H1 (cell line): ENCODE data around the gene ZXDC. TPM values are rescaled to one million over a fixed set of nuclear protein-coding genes. Genes with fewer than 3 reads are reported as not detected.

Source experiments
- CTCF ChIA-PET: fragments of 300-600 bp; sonication (Branson Sonifier 250); formaldehyde crosslinking; loops from one replicate; lab custom pipeline; 2021; ENCODE audit not compliant: partially characterized antibody; lab: Charles Lee
- POLR2A ChIA-PET: fragments of 300-600 bp; sonication (Branson Sonifier 250); formaldehyde crosslinking; loops from one replicate; lab custom pipeline; 2021; ENCODE audit warnings: inconsistent platforms; ENCODE audit not compliant: partially characterized antibody; lab: Charles Lee
- DNase-seq, 2 experiments: peaks; one replicate each; pipeline versions ENCODE4 v3.0.0 to v3.0.0-alpha.2; 2010 to 2022; ENCODE audit warnings: low spot score in 2 of 2, low read depth in 1 of 2, mixed read lengths in 1 of 2
- FAIRE-seq: peaks from 2 replicates; lab custom pipeline; 2011; peaks lifted over from hg19 to GRCh38; lab: Jason Lieb, UNC
- H2AFZ ChIP-seq: 2 replicates; pipeline ENCODE4 v1.8.1; 2012; ENCODE audit warnings: low read length, inconsistent platforms
- H2AK5ac ChIP-seq: 2 replicates; pipeline ENCODE4 v1.6.1; 2013; ENCODE audit warnings: low read depth, low read length
- H2BK120ac ChIP-seq: replicated peaks from 2 replicates; pipeline ENCODE3; 2013; ENCODE audit warnings: low read depth, low read length, inconsistent platforms
- H2BK12ac ChIP-seq: 2 replicates; pipeline ENCODE4 v1.6.1; 2013; ENCODE audit warnings: low read depth, low read length
- H2BK15ac ChIP-seq: 2 replicates; pipeline ENCODE4 v1.6.1; 2013; ENCODE audit warnings: low read length
- H2BK20ac ChIP-seq: 2 replicates; pipeline ENCODE4 v1.6.1; 2013; ENCODE audit warnings: low read length
- H2BK5ac ChIP-seq: 2 replicates; pipeline ENCODE4 v1.6.1; 2013; ENCODE audit warnings: low read depth, low read length
- H3K14ac ChIP-seq: 2 replicates; pipeline ENCODE4 v1.6.1; 2013; ENCODE audit warnings: inconsistent platforms; ENCODE audit not compliant: insufficient read length
- H3K18ac ChIP-seq: 2 replicates; pipeline ENCODE4 v1.6.1; 2013; ENCODE audit warnings: low read length; ENCODE audit errors: extremely low read depth
- H3K23ac ChIP-seq: 2 replicates; pipeline ENCODE4 v1.6.1; 2013; ENCODE audit warnings: inconsistent platforms; ENCODE audit not compliant: insufficient read length
- H3K23me2 ChIP-seq: 2 replicates; pipeline ENCODE4 v1.6.1; 2013; ENCODE audit warnings: low read depth, low read length
- H3K27ac ChIP-seq: 2 replicates; pipeline ENCODE4 v1.6.1; 2011; ENCODE audit warnings: low read depth, low read length, inconsistent platforms
- H3K27me3 ChIP-seq, 4 experiments: replicated peaks in 1 of 4; 1 replicate in 1 of 4; 2 replicates in 3 of 4; pipeline versions ENCODE4 v1.6.1 to v1.8.1; 2011 to 2013; ENCODE audit warnings: low read length in 3 of 4, mild to moderate bottlenecking in 3 of 4, inconsistent platforms in 2 of 4, mixed read lengths in 2 of 4, moderate library complexity in 1 of 4; ENCODE audit not compliant: control insufficient read depth in 3 of 4, insufficient read depth in 3 of 4; ENCODE audit errors: extremely low read depth in 1 of 4
- H3K36me3 ChIP-seq, 4 experiments: 2 replicates each; pipeline versions ENCODE4 v1.6.1 to v1.8.1; 2011 to 2013; ENCODE audit warnings: mild to moderate bottlenecking in 4 of 4, low read length in 3 of 4, moderate library complexity in 2 of 4, control low read depth in 1 of 4, inconsistent platforms in 1 of 4; ENCODE audit not compliant: insufficient read depth in 4 of 4, control insufficient read depth in 2 of 4
- H3K4ac ChIP-seq: replicated peaks from 2 replicates; pipeline ENCODE3; 2013; ENCODE audit warnings: low read length, low read depth, mixed read lengths, inconsistent platforms; ENCODE audit not compliant: insufficient read length
- H3K4me1 ChIP-seq, 4 experiments: replicated peaks in 1 of 4; 1 replicate in 1 of 4; 2 replicates in 3 of 4; pipeline versions ENCODE4 v1.6.1 to v1.8.1; 2011 to 2013; ENCODE audit warnings: low read length in 3 of 4, inconsistent platforms in 2 of 4, mixed read lengths in 1 of 4; ENCODE audit not compliant: insufficient read depth in 4 of 4, control insufficient read depth in 3 of 4
- H3K4me2 ChIP-seq, 2 experiments: 2 replicates each; pipeline versions ENCODE4 v1.6.1 to v1.8.1; 2011 to 2013; ENCODE audit warnings: low read depth in 2 of 2, low read length in 2 of 2, control low read depth in 1 of 2, inconsistent platforms in 1 of 2, mild to moderate bottlenecking in 1 of 2; ENCODE audit not compliant: insufficient read depth in 1 of 2
- H3K4me3 ChIP-seq, 4 experiments: fragments of 200-600, 300-600 bp in 1 of 4; sonication (generic), shearing (Covaris generic), sonication (Bioruptor Twin) in 1 of 4; 2 replicates each; pipeline versions ENCODE4 v1.5.1 to v1.8.1; 2011 to 2016; ENCODE audit warnings: low read length in 4 of 4, low read depth in 3 of 4, control low read depth in 2 of 4, inconsistent platforms in 2 of 4, mild to moderate bottlenecking in 2 of 4, mixed read lengths in 1 of 4, moderate library complexity in 1 of 4; ENCODE audit not compliant: insufficient read depth in 2 of 4; ENCODE audit errors: extremely low read depth in 1 of 4
- H3K56ac ChIP-seq: replicated peaks from 2 replicates; pipeline ENCODE3; 2013; ENCODE audit warnings: low read depth, mild to moderate bottlenecking, mixed read lengths, low read length, inconsistent platforms; ENCODE audit not compliant: insufficient read length
- H3K79me1 ChIP-seq: 2 replicates; pipeline ENCODE4 v1.6.1; 2013; ENCODE audit warnings: low read depth, low read length, control low read depth
- H3K79me2 ChIP-seq, 2 experiments: 2 replicates each; pipeline versions ENCODE4 v1.6.1 to v1.8.1; 2012 to 2013; ENCODE audit warnings: low read length in 2 of 2, mild to moderate bottlenecking in 2 of 2, inconsistent platforms in 1 of 2; ENCODE audit not compliant: insufficient read depth in 2 of 2, control insufficient read depth in 1 of 2
- H3K9ac ChIP-seq, 4 experiments: replicated peaks in 1 of 4; 1 replicate in 1 of 4; 2 replicates in 3 of 4; pipeline versions ENCODE4 v1.6.1 to v1.8.1; 2011 to 2013; ENCODE audit warnings: low read depth in 3 of 4, low read length in 3 of 4, control low read depth in 2 of 4, mild to moderate bottlenecking in 2 of 4, moderate library complexity in 2 of 4, inconsistent platforms in 1 of 4; ENCODE audit errors: extremely low read depth in 1 of 4
- H3K9me3 ChIP-seq, 2 experiments: 2 replicates each; pipeline versions ENCODE4 v1.6.1 to v1.8.1; 2012 to 2013; ENCODE audit warnings: mild to moderate bottlenecking in 2 of 2, moderate library complexity in 2 of 2, control low read depth in 1 of 2, inconsistent platforms in 1 of 2, low read depth in 1 of 2, low read length in 1 of 2, mixed read lengths in 1 of 2; ENCODE audit not compliant: insufficient read depth in 2 of 2
- H4K20me1 ChIP-seq, 2 experiments: replicated peaks in 1 of 2; 2 replicates each; pipeline versions ENCODE3 to v1.8.1; 2011 to 2013; ENCODE audit warnings: inconsistent platforms in 2 of 2, low read length in 2 of 2, mild to moderate bottlenecking in 1 of 2; ENCODE audit not compliant: insufficient read depth in 2 of 2, control insufficient read depth in 1 of 2
- H4K5ac ChIP-seq: 2 replicates; pipeline ENCODE4 v1.6.1; 2013; ENCODE audit warnings: low read length, low read depth, mixed read lengths, inconsistent platforms; ENCODE audit not compliant: insufficient read length
- H4K8ac ChIP-seq: 2 replicates; pipeline ENCODE4 v1.8.0; 2013; ENCODE audit warnings: mild to moderate bottlenecking, moderate library complexity, low read length, inconsistent platforms; ENCODE audit not compliant: insufficient read depth; ENCODE audit errors: extremely low read depth
- H4K91ac ChIP-seq: replicated peaks from 2 replicates; pipeline ENCODE3; 2013; ENCODE audit warnings: low read length, mixed read lengths, inconsistent platforms; ENCODE audit not compliant: insufficient read length
- ATF3 ChIP-seq: IDR thresholded peaks from 2 replicates; pipeline ENCODE4 v1.6.1; 2011; ENCODE audit warnings: low read depth, mild to moderate bottlenecking, low read length; ENCODE audit not compliant: insufficient read depth
- CEBPB ChIP-seq: IDR thresholded peaks from 2 replicates; pipeline ENCODE4 v1.6.1; 2012; ENCODE audit warnings: low read depth, low read length
- WGBS, 2 experiments: shearing (Covaris generic) in 1 of 2; methylation state at CpG; one replicate each; pipeline versions ENCODE4 v1.1.6 to v1.1.7; 2013 to 2015; ENCODE audit warnings: low lambda C conversion rate in 2 of 2, mixed read lengths in 2 of 2, inconsistent platforms in 1 of 2, low coverage in 1 of 2, missing lambda C conversion rate in 1 of 2; ENCODE audit not compliant: insufficient replicate concordance in 2 of 2, insufficient coverage in 1 of 2, insufficient read length in 1 of 2; ENCODE audit errors: extremely low coverage in 1 of 2, missing lambda C conversion rate in 1 of 2; 5-methylcytosine and 5-hydroxymethylcytosine counted together
- polyA plus RNA-seq, 7 experiments: library from polyadenylated mRNA; depleted of rRNA in 3 of 7; stranded (reverse) in 5 of 7; unstranded in 2 of 7; fragments of >200 nt in 5 of 7; fragments of 200-250 nt in 2 of 7; gene quantifications; 1 replicate in 5 of 7; 2 replicates in 1 of 7; 4 replicates in 1 of 7; pipeline versions ENCODE4 v1.2.1 to v1.2.3, GENCODE V29; 2011 to 2013; ENCODE audit warnings: missing spikeins in 2 of 7, mixed read lengths in 2 of 7
- total RNA-seq: library from RNA; stranded (reverse); fragmentation: NEBNext Ultra II Directional; extraction: Animal tissue kit (Norgen Biotek cat#: 25700); gene quantifications from 2 replicates; pipeline ENCODE4 v1.2.1, GENCODE V29; 2021

The ZXDC gene
- total and polyA plus RNA-seq, 2 of the 8 experiments (the other 6 are each of a cell fraction or from before 2014, with no cell fraction given) = 12.7 to 24.3 TPM

GRCh38 chr3:126472277-126473006 is 3.2 kb downstream of the ZXDC start:
- Histone ChIP-seq H2BK15ac (no peak overlapping the region), H2AFZ (no peak overlapping the region), H3K4me3 (peak overlapping the region in 1 of 4 experiments; percentile 13; a peak in 1 of 8 replicates), H3K23me2 (peaks cover 15% of the 10 kb centered on the region), H3K79me1 (peaks cover 14% of the 10 kb centered on the region), H3K9me3 (no peaks in the 10 kb centered on the region), H3K27me3 (no peaks in the 10 kb centered on the region), H3K56ac (no peak overlapping the region), H2BK12ac (no peak overlapping the region), H3K18ac (no peak overlapping the region), H2BK120ac (no peak overlapping the region), H3K23ac (no peak overlapping the region), H3K79me2 (peaks cover 0 to 52% of the 10 kb centered on the region in 2 experiments; a peak in 2 of 4 replicates), H3K9ac (no peak overlapping the region), H4K8ac (no peak overlapping the region; the same call in 1 of the 2 replicates), H3K4me2 (peak overlapping the region; percentile 39 to 92; a peak in 2 of 4 replicates), H4K20me1 (peaks cover 19 to 23% of the 10 kb centered on the region in 2 experiments), H2AK5ac (no peak overlapping the region), H3K4me1 (peaks cover 9 to 22% (median 14%) of the 10 kb centered on the region in 4 experiments; a peak in 6 of 7 replicates), H4K5ac (no peak overlapping the region), H3K36me3 (peaks cover 16 to 44% (median 26%) of the 10 kb centered on the region in 4 experiments; a peak in 7 of 8 replicates), H2BK20ac (no peak overlapping the region), H3K4ac (no peak overlapping the region), H4K91ac (no peak overlapping the region), H3K14ac (no peak overlapping the region), H2BK5ac (no peak overlapping the region), H3K27ac (no peak overlapping the region)
- ChIA-PET CTCF (interaction anchor here (0.7 to 1.5 kb wide), 8 partner anchors 10 to 603 kb away, joined by 3 to 6 read pairs (median 3); no protein-coding TSS in a partner anchor), POLR2A (interaction anchor here (1.0 to 3.4 kb wide), 9 partner anchors 10 to 55 kb away, joined by 3 to 20 read pairs (median 4); no protein-coding TSS in a partner anchor)
- no peak for DNase-seq
- 77% methylated on average over 8 of the region's 8 CpGs; no CpG with 5 or more reads in 1 of the 2 experiments for WGBS, 2 experiments
- no peak for TF ChIP-seq ATF3
- TF ChIP-seq CEBPB = peak; percentile 68; the same call in 1 of the 2 replicates
- no peak for FAIRE-seq
